Uterus (tissue), 2 donors: ENCODE results near the gene CTCF.

ENCODE experiments used
- CTCF ChIP-seq, 4 experiments: fragments of 200-600 bp in 2 of 4; fragments of 450-650 bp in 2 of 4; sonication (generic) in 2 of 4; IDR thresholded peaks; one replicate each; pipeline ENCODE4 v1.5.1; 2016 to 2019; ENCODE audit warnings: antibody characterized with exemption in 4 of 4, mild to moderate bottlenecking in 2 of 4, moderate library complexity in 1 of 4
- POLR2A ChIP-seq, 2 donors: fragments of 450-650 bp; IDR thresholded peaks; one replicate each; pipeline ENCODE4 v1.6.1; 2016; ENCODE audit warnings: antibody characterized with exemption in 2 of 2, mild to moderate bottlenecking in 1 of 2, moderate library complexity in 1 of 2

GRCh38 chr16:67543036-67543435 is 19.3 kb upstream of the CTCF start:
- TF ChIP-seq CTCF (IDR thresholded peaks at IDR 0.05) (no peak), POLR2A (IDR thresholded peaks at IDR 0.05) (no peak)
